HepG2 (cell line): ENCODE measurements around the gene TOE1. TPM values are rescaled to one million over a fixed set of nuclear protein-coding genes. Genes with fewer than 3 reads are reported as not detected.

Source experiments
- ATF5 ChIP-seq: sonication (generic); formaldehyde crosslinking; IDR thresholded peaks from 2 replicates; pipeline ENCODE4 v1.4.0; 2020; ENCODE audit warnings: mild to moderate bottlenecking, low read depth, missing genetic modification reagents
- CC2D1A ChIP-seq: sonication (generic); formaldehyde crosslinking; IDR thresholded peaks from 2 replicates; pipeline ENCODE4 v1.8.1; 2023; ENCODE audit warnings: mild to moderate bottlenecking, missing genetic modification reagents
- CEBPZ ChIP-seq: IDR thresholded peaks from 2 replicates; pipeline ENCODE4 v1.6.1; 2012; ENCODE audit warnings: low read length, improper control_type of control experiment
- E2F1 ChIP-seq: sonication (generic); formaldehyde crosslinking; IDR thresholded peaks from 2 replicates; pipeline ENCODE4 v1.5.0; 2020; ENCODE audit warnings: missing genetic modification reagents
- FOSL2 ChIP-seq: sonication (generic); formaldehyde crosslinking; IDR thresholded peaks from 2 replicates; pipeline ENCODE4 v1.4.0; 2020; ENCODE audit warnings: missing genetic modification reagents
- GTF3A ChIP-seq: sonication (generic); formaldehyde crosslinking; conservative IDR thresholded peaks from 2 replicates; pipeline ENCODE4 v1.4.0; 2020; ENCODE audit warnings: mild to moderate bottlenecking, missing genetic modification reagents
- HNRNPK ChIP-seq: fragments of 200-400 bp; formaldehyde crosslinking; IDR thresholded peaks from 2 replicates; pipeline ENCODE4 v1.6.1; 2018; ENCODE audit warnings: low read length, low read depth, moderate library complexity, mild to moderate bottlenecking; ENCODE audit not compliant: poor library complexity, severe bottlenecking
- HOXD1 ChIP-seq: sonication (generic); formaldehyde crosslinking; IDR thresholded peaks from 2 replicates; pipeline ENCODE4 v1.5.0; 2020; ENCODE audit warnings: missing genetic modification reagents
- MAFF ChIP-seq: IDR thresholded peaks from 2 replicates; pipeline ENCODE4 v1.6.1; 2011; ENCODE audit warnings: low read depth, low read length, improper control_type of control experiment
- MBD4 ChIP-seq: IDR thresholded peaks from 2 replicates; pipeline ENCODE4 v1.6.1; 2012; ENCODE audit warnings: low read length, inconsistent platforms, borderline replicate concordance
- RAD21 ChIP-seq: fragments of 450-650 bp; formaldehyde crosslinking; IDR thresholded peaks from 2 replicates; pipeline ENCODE4 v1.5.0; 2020; ENCODE audit warnings: mild to moderate bottlenecking
- SIX4 ChIP-seq: sonication (generic); formaldehyde crosslinking; IDR thresholded peaks from 2 replicates; pipeline ENCODE4 v1.4.0; 2020; ENCODE audit warnings: missing genetic modification reagents
- THRA ChIP-seq: sonication (generic); formaldehyde crosslinking; IDR thresholded peaks from 2 replicates; pipeline ENCODE4 v1.4.0; 2020; ENCODE audit warnings: missing genetic modification reagents, borderline replicate concordance
- THYN1 ChIP-seq: sonication (generic); formaldehyde crosslinking; IDR thresholded peaks from 2 replicates; pipeline ENCODE4 v1.8.1; 2023; ENCODE audit warnings: low read depth, mild to moderate bottlenecking, moderate library complexity, missing genetic modification reagents, borderline replicate concordance
- TRIM22 ChIP-seq: fragments of 450-650 bp; IDR thresholded peaks from 2 replicates; pipeline ENCODE4 v1.6.1; 2017
- ZBTB26 ChIP-seq: IDR thresholded peaks from 2 replicates; pipeline ENCODE4 v1.6.1; 2016; ENCODE audit warnings: missing compliant biosample characterization, missing genetic modification reagents, borderline replicate concordance
- ZFYVE20 ChIP-seq: sonication (generic); formaldehyde crosslinking; IDR thresholded peaks from 2 replicates; pipeline ENCODE4 v1.8.0; 2023; ENCODE audit warnings: low read depth, mild to moderate bottlenecking, moderate library complexity, missing genetic modification reagents, borderline replicate concordance
- ZMAT3 ChIP-seq: sonication (generic); formaldehyde crosslinking; conservative IDR thresholded peaks from 2 replicates; pipeline ENCODE4 v1.7.0; 2021; ENCODE audit warnings: missing genetic modification reagents
- ZNF136 ChIP-seq: sonication (generic); formaldehyde crosslinking; IDR thresholded peaks from 2 replicates; pipeline ENCODE4 v1.8.1; 2022; ENCODE audit warnings: low read depth, mild to moderate bottlenecking, moderate library complexity, missing genetic modification reagents
- ZNF296 ChIP-seq: sonication (generic); formaldehyde crosslinking; conservative IDR thresholded peaks from 2 replicates; pipeline ENCODE4 v1.5.0; 2020; ENCODE audit warnings: mild to moderate bottlenecking, missing genetic modification reagents
- polyA plus RNA-seq, 8 experiments: library from polyadenylated mRNA; depleted of rRNA in 3 of 8; stranded (reverse) in 7 of 8; unstranded in 1 of 8; fragments of >200 nt; fragmentation: Illumina TruSeq in 4 of 8; extraction: Trizol in 4 of 8; gene quantifications; 2 replicates each; pipeline versions ENCODE4 v1.2.1 to v1.2.3, GENCODE V29; 2011 to 2016; ENCODE audit warnings: low read depth in 4 of 8, missing spikeins in 1 of 8, mixed read lengths in 1 of 8; ENCODE audit not compliant: insufficient read depth in 1 of 8
- total RNA-seq, 5 experiments: library from RNA; depleted of rRNA; stranded (reverse); fragments of >200 nt; fragmentation: Illumina TruSeq; extraction: Trizol; gene quantifications; 2 replicates each; pipeline ENCODE4 v1.2.3, GENCODE V29; 2016; ENCODE audit warnings: low read depth in 1 of 5

The TOE1 gene
- total and polyA plus RNA-seq, 2 of the 13 experiments (the other 11 are each of a cell fraction or from before 2014, with no cell fraction given) = 14.1 to 19.0 TPM

GRCh38 chr1:45303520-45304310 lies 36.3 kb upstream of the TOE1 start (continued):
- no peak for TF ChIP-seq ATF5 (CRISPR knock-in tag)
- no peak for TF ChIP-seq CC2D1A
- TF ChIP-seq FOSL2 (CRISPR knock-in tag) = no peak
- TF ChIP-seq THRA (CRISPR knock-in tag) = peak; percentile 76
- 0 out of 2 replicates have a peak, but pooled peaks have one; percentile 26 for TF ChIP-seq HOXD1 (CRISPR knock-in tag)
- no peak for TF ChIP-seq ZMAT3 (CRISPR knock-in tag)
- TF ChIP-seq MAFF = no peak
- TF ChIP-seq THYN1 (CRISPR knock-in tag) = no peak
- no peak for TF ChIP-seq MBD4
- TF ChIP-seq E2F1 (CRISPR knock-in tag) = no peak; the same call in 1 of the 2 replicates
- TF ChIP-seq HNRNPK = peak; percentile 96
- peak; percentile 70; the same call in 1 of the 2 replicates for TF ChIP-seq ZNF296 (CRISPR knock-in tag)
- peak; percentile 71; the same call in 1 of the 2 replicates for TF ChIP-seq ZBTB26 (CRISPR knock-in tag)
- TF ChIP-seq ZFYVE20 (CRISPR knock-in tag) = no peak
- no peak for TF ChIP-seq TRIM22
- TF ChIP-seq CEBPZ = no peak
- peak; percentile 97 for TF ChIP-seq RAD21 (CRISPR knock-in tag)
- TF ChIP-seq GTF3A (CRISPR knock-in tag) = no peak
- TF ChIP-seq SIX4 (CRISPR knock-in tag) = no peak; the same call in 1 of the 2 replicates
- TF ChIP-seq ZNF136 (CRISPR knock-in tag) = no peak
